HEK293T (cell line): ENCODE measurements around the gene CMYA5.

Experiments used
- ELF4 ChIP-seq: fragments of 450-650 bp; IDR thresholded peaks from 2 replicates; pipeline ENCODE4 v1.6.1; 2017; ENCODE audit warnings: antibody characterized with exemption
- SP1 ChIP-seq: fragments of 450-650 bp; IDR thresholded peaks from 2 replicates; pipeline ENCODE4 v1.6.1; 2017
- SUZ12 ChIP-seq: fragments of 450-650 bp; IDR thresholded peaks from 2 replicates; pipeline ENCODE4 v1.6.1; 2016; ENCODE audit warnings: mild to moderate bottlenecking
- ZNF384 ChIP-seq: fragments of 450-650 bp; IDR thresholded peaks from 2 replicates; pipeline ENCODE4 v1.6.1; 2016

- TF ChIP-seq ZNF384 (no peak), ELF4 (no peak), SP1 (no peak), SUZ12 (no peak)
Measured at GRCh38 chr5:79697222-79698170, 7.9 kb downstream of the CMYA5 start.
